Ishikawa (cell line): ENCODE measurements around the gene GTSE1.

Experiments used
- CEBPB ChIP-seq: IDR thresholded peaks from 2 replicates; pipeline ENCODE4 v1.6.1; 2012
- CREB1 ChIP-seq: IDR thresholded peaks from 2 replicates; pipeline ENCODE4 v1.6.1; 2012; ENCODE audit warnings: low read depth
- EGR1 ChIP-seq: IDR thresholded peaks from 2 replicates; pipeline ENCODE4 v1.6.1; 2012
- EP300 ChIP-seq: IDR thresholded peaks from 2 replicates; pipeline ENCODE4 v1.6.1; 2012; ENCODE audit warnings: borderline replicate concordance
- FOXM1 ChIP-seq: IDR thresholded peaks from 2 replicates; pipeline ENCODE4 v1.6.1; 2012; ENCODE audit warnings: low read depth, borderline replicate concordance
- MAX ChIP-seq: IDR thresholded peaks from 2 replicates; pipeline ENCODE4 v1.6.1; 2012
- NFIC ChIP-seq: IDR thresholded peaks from 2 replicates; pipeline ENCODE4 v1.6.1; 2012
- RAD21 ChIP-seq: IDR thresholded peaks from 2 replicates; pipeline ENCODE4 v1.6.1; 2012; ENCODE audit warnings: low read depth
- REST ChIP-seq: IDR thresholded peaks from 2 replicates; pipeline ENCODE4 v1.6.1; 2012; ENCODE audit warnings: low read depth, mild to moderate bottlenecking
- TAF1 ChIP-seq: IDR thresholded peaks from 2 replicates; pipeline ENCODE4 v1.6.1; 2012; ENCODE audit warnings: low read depth, mild to moderate bottlenecking
- TCF12 ChIP-seq: IDR thresholded peaks from 2 replicates; pipeline ENCODE4 v1.6.1; 2012; ENCODE audit warnings: low read depth
- TEAD4 ChIP-seq: IDR thresholded peaks from 2 replicates; pipeline ENCODE4 v1.6.1; 2012
- USF1 ChIP-seq: IDR thresholded peaks from 2 replicates; pipeline ENCODE4 v1.6.1; 2012
- YY1 ChIP-seq: IDR thresholded peaks from 2 replicates; pipeline ENCODE4 v1.6.1; 2012; ENCODE audit warnings: low read depth
- ZBTB7A ChIP-seq: IDR thresholded peaks from 2 replicates; pipeline ENCODE4 v1.6.1; 2012; ENCODE audit warnings: low read depth

GTSE1 gene

GRCh38 chr22:46326066-46326680, 29.5 kb downstream of the GTSE1 start:
- no peak for TF ChIP-seq ZBTB7A
- no peak for TF ChIP-seq USF1
- no peak for TF ChIP-seq TAF1
- TF ChIP-seq TEAD4 = no peak
- no peak for TF ChIP-seq RAD21
- TF ChIP-seq FOXM1 = no peak
- TF ChIP-seq YY1 = no peak
- TF ChIP-seq EP300 = no peak
- no peak for TF ChIP-seq TCF12
- TF ChIP-seq EGR1 = no peak
- no peak for TF ChIP-seq NFIC
- TF ChIP-seq CEBPB = no peak
- no peak for TF ChIP-seq CREB1
- TF ChIP-seq MAX = no peak
- no peak for TF ChIP-seq REST

GRCh38 chr22:46327691-46328465, 31.2 kb downstream of the GTSE1 start:
- TF ChIP-seq EGR1 (no peak), CEBPB (no peak), NFIC (no peak), TEAD4 (no peak), ZBTB7A (no peak)

- no peak for TF ChIP-seq YY1
- TF ChIP-seq ZBTB7A = no peak
- TF ChIP-seq FOXM1 = no peak
- no peak for TF ChIP-seq TCF12
- TF ChIP-seq REST = no peak
- no peak for TF ChIP-seq EGR1
Measured at GRCh38 chr22:46328797-46329196, 32.1 kb downstream of the GTSE1 start.

GRCh38 chr22:46329616-46330015, 32.9 kb downstream of the GTSE1 start:
- no peak for TF ChIP-seq NFIC
- TF ChIP-seq TAF1 = no peak
- no peak for TF ChIP-seq CREB1
- no peak for TF ChIP-seq TCF12
- no peak for TF ChIP-seq ZBTB7A
- no peak for TF ChIP-seq YY1
- TF ChIP-seq EGR1 = no peak
- TF ChIP-seq MAX = no peak
- no peak for TF ChIP-seq TEAD4
- no peak for TF ChIP-seq EP300
- TF ChIP-seq RAD21 = no peak
- TF ChIP-seq CEBPB = no peak
- no peak for TF ChIP-seq REST
- no peak for TF ChIP-seq FOXM1

GRCh38 chr22:46330426-46330825, 33.8 kb downstream of the GTSE1 start:
- no peak for TF ChIP-seq ZBTB7A
- no peak for TF ChIP-seq EP300
- TF ChIP-seq TCF12 = no peak
- no peak for TF ChIP-seq FOXM1
- TF ChIP-seq NFIC = no peak
- TF ChIP-seq YY1 = no peak
- TF ChIP-seq CEBPB = no peak
- no peak for TF ChIP-seq TEAD4
- no peak for TF ChIP-seq CREB1
- TF ChIP-seq EGR1 = no peak
- TF ChIP-seq USF1 = no peak
- no peak for TF ChIP-seq MAX
- TF ChIP-seq TAF1 = no peak
- TF ChIP-seq REST = no peak
- TF ChIP-seq RAD21 = no peak
